Stimulated activated CD8-positive, alpha-beta memory T cell treated with anti-CD3 and anti-CD28 coated beads, Interleukin-4, amount 100 ng/mL, for 4 hours (primary cell): ENCODE data around the gene TREX2.

Experiments
- DNase-seq, 2 donors: peaks; one replicate each; pipeline ENCODE4 v3.0.0-alpha.2; 2020; ENCODE audit warnings: low read depth in 2 of 2, low spot score in 1 of 2

The TREX2 gene

DNA sequence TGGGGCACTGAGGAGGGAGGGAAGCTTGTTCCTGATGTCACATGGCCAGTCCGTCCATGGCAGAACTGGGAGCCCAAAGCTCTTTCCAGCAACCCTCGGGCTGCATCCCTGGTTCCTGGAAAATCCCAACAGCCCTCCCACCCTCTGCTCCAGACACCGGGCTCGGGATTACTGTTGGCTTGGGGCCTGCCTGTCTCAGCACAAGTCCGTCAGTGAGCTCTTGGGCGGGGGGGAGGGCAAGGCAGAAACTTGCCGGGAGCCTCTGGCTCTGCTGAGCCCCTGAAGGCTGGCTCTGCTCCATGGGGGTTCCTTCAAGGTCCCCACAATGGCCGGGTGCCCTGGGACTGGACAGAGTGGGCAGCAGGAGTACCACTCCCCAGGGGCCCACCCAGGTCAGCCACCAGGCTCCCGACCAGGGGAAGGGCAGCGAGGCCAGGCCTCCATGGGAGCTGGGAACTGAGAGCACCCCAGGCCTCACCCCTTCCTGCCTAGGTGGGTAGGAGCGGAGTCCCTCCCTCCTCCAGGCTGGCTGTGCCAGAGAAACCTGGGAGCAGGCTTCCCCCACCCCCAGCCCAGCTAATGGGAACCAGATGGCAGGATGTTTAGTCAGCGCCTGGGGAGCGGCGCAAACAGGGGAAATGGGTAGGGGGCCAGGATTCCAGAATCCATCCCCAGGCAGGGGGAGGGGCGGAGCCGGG lies 31.0 kb upstream of the TREX2 start:
- no peak for DNase-seq

DNA sequence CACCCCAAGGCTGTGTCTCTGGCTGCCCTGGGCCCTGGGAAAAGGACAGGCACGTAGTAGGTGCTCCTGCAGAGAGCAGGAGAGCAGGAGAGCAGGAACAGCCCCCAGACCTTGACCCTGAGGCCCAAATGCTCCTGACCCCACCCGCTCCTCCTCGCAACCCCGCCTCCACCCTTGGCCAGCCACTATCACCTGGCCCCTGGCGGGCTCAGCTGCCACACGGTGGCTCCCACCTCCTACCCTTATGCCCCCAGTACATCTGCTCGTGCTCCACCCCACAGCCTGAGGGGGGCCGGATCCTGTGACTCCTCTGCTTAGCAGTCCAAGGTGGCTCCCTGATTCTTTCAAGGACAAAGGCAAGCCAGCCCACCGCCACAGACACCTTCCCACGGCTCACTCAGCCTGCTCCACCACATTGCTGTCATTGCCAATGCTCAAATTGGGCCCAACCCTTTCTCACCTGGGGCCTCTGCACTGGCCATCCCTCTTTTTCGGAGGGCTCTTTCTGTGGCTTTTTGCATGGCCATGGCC lies 30.0 kb upstream of the TREX2 start:
- no peak for DNase-seq

DNA sequence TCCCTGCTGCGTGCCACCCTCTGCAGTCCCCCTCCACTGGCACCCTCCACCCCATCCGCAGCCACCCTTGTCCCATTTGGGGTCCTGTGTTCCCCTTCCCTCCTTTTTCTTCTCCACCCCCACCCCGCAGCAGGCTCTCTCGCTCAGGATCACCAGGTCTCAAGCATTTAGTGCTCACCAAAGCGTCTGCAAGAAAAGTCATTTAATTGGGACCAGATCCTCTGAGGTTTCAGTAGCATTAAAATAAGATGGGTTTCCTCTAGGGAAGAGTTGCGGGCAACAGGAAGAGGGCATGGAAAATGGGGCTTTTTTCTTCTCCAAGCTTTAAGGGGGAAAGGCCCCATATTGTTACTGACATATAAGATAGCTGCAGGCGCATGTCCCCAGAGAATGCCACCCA lies 29.4 kb upstream of the TREX2 start:
- DNase-seq = no peak

DNA sequence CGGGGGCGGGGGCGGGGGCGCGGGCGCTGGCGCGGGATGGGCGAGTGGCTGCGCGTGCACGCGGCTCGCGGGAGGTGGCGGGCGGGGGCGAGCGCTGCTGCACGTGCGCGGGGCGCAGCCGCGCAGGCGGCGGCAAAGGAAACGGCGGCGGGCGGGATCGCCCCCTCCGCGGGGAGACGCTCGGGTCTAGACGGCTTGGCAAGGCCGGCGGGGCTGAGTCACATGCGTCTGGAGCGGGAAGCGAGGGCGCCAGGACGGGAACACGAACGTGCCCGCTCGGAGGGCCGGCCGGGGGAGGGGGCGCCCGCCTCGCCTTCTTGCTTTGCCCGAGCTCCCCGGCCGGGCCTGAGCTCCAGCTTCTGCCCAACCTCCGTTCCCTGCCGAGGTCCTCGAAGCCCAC lies 28.9 kb upstream of the TREX2 start:
- peak in 1 of 2 donors; percentile 34 for DNase-seq

DNA sequence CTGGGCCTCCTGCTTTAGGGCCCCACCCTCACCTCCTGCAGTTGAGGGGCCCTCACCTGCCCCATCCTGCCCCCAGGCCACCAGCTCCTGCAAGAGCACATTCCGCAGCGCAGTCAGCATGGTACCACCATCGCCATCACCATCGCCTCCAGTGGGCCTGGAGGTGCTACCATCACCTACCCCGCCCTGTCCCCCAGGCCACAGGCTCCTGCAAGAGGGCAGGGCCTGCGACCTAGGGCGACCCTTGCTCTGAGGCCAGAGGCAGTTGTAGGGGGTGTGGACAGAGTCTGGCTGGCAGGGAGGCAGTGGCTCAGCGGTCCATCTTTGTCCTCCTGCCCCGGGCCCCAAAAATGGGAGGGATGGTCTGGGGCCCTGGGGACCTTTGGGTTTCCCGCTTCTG lies 28.4 kb upstream of the TREX2 start:
- DNase-seq = no peak

DNA sequence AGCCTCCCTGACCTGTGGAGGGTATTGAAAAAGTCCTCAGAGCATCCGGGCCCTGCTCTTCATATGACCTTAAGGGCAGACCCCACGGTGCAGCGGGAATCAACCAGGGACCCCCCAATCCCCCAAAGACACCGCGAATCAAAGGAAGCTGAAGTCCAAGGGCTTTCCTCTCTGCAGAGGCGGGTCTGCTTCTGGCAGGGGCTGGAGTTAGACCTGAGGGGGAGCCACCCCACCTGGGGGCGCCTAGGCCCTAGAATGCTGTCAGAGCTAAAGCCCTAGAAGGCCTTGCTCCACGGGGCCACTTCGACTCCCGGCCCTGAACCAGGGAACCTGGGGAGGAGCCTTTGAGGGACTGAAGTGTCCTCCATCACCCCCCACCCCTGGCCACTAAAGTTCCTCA lies 27.3 kb upstream of the TREX2 start:
- no peak for DNase-seq

DNA sequence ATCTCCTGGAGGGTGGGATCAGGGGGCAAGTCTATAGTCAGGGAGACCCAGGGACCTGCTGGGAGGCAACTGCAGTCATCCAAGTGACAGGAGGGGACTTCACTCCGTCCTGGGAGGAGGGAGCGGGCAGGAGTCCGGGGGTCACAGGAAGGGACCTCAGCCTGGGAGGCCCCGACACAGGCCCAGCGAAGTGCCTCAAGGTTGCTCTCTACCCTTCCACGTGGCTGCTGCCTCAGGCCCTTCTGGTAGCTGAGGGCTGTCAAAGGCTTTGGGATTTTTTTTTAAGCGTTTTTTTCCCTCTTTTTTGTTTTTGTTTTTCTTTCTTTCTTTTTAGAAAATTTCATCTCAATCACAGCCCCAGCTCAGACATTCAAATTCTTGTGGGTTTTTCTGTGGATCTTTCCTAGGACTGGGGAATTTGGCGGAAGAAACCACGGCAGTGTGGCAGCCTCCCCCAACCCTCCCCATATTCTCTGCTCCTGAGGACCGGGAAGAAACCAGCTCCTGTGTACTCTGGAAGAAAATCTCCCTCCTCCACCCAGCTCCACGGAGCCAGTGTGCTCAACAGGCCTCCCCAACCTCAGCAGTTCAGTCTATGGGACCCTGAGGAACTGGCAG lies 25.9 kb upstream of the TREX2 start:
- DNase-seq = no peak

DNA sequence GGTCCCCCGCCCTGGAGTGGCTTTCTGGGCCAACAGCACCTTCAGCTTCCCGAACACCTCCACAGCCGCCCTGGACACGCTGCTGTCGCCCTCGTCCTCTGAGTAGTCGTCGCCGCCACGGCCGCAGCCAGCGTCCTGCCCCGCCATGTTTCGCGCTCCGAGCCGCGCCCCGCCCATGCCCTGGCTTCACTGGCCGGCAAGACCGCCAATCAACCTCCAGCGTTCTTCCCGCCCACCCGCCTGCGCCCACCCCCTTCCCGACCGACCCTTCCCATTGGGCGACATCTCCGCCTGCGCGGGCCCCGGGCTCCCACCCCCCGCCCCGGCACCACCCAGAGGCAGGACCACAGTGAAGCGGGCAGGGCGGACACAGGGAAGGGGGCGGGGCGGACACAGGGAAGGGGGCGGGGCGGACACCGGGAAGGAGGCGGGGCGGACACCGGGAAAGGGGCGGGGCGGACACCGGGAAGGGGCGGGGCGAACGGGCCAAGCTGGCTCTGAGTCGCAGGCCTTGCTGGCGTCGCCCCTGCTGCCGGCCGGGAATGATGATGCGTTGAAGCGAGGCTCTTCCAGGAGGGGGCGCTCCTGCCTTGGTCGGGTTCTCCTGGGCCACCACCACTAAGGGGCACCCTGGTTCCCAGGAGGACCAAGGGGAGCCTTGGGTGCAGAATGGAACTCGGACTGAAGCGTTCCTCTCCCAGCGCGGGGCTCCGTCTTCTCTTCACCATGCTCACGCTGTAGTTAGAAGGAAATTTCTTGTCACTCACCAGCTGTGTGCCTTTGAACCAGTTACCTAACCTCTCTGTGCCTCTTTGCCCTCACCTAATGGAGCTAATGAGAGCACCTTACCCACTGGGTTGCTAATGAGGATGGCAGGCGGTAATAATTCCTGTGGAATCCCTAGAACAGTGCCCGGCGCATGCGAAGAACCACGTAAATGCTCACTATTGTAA lies 24.8 kb upstream of the TREX2 start, which contains the start of gene HAUS7:
Gene HAUS7, minus strand, starts transcription at position 166 of the 953 bp plus-strand sequence. Its CDS starts 19 bp downstream, at position 147.
- DNase-seq = peak; percentile 66 to 73

DNA sequence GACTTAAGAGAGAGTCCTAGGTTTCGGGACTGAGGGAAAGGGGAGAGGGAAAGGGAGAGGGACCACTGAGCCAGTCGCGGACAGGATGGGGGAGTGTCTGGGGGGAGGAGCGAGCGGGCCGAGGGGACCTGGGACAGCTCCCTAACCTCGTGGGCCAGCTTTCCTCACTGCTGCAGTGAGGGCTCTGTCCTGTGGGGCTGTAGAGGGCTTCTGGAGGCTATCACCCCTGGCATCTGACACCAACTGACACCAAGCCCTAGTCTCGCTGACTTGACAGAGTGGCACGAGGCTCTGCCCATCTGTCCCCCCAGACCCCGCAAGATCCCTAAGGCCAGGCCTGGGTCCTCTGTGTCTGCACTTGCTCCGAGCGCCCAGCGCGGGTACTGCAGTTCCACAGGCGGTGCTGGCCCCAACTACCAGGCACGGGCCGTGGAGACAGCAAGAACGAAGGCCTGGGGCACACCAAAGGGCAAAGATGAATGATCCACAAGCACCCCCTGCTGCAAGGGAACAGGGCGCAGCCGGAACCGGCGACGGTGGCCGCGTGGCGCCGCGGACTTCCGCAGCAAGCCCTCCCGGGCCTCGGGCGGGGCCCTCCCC lies 24.1 kb upstream of the TREX2 start:
- peak in 1 of 2 donors; percentile 12 for DNase-seq

DNA sequence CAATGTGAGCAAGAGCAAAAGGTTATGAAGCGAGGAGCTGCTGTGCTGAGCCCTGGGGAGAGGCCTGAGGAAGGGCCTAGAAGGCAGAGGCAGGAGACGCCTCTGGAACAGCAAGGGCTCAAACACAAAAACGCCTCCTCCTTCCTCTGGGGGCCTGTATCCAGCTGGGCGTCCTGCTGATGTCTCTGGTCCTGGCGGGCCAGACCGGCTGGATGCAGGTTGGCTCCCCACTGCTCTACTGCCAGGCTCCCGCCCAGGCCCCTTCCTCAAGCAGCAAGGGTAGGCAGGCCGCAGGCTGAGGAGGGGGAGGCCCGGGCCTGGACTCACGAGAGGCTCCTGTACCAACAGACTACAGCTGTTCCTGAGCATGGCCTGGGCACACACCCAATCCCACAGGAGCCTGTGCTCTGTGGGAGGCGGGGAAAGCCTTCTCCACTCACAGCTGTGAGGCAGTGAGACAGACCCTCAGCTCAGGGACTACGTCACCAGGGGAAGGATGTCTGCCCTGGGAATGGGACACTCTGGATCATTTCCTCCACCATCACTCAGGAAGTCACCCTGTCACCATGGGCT lies 22.2 kb upstream of the TREX2 start:
- no peak for DNase-seq

DNA sequence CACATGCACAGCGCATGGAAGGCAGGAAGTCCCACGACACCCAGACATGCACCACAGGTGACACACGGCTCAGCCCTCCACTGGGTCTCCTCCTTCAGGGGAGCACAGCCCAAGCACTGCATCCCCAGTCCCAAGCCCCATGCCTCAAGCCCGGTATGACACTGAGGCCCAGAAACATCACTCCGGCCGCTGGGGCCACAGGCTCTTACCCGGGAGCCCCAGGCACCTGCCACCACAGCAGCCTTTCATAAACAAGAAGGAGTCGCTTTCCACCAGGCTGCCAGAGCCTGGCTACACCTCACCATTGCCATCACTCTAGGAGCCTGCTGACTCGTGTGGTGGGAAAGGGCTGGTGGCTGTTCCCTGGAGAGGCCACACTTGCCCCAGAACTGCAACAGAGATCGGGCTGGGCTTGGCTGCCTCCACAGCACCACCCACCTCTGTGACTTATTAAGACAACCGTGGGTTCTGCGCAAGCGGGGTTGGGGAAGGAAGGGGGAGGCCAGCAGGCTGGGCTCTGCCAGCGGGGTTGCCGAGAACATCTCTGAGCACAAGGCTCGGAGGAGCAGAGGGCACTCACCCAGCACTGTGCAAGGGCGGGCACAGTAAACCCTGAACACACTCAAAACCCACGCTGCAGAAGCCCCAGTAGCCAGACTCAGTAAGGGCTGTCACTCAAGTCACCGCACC lies 20.0 kb upstream of the TREX2 start:
- DNase-seq = no peak

DNA sequence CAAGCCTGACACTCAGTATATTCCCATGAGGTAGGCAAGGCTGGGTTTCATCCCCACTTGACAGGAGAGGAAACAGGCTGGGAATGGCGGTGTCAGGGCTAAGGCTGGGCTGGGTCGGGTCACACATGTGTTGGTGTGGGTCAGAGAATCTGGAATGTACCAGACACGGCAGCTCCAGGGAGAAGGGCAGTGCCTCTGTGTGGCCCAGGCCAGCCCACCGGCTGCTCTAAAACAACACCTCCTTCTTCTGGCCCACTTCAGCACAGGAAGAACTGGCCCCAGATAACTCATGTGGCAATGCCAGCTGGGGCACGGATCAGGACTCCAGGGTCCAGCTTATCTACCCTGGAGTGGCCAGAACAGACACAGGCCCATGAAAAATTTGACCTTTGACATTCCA lies 18.3 kb upstream of the TREX2 start:
- DNase-seq = no peak

DNA sequence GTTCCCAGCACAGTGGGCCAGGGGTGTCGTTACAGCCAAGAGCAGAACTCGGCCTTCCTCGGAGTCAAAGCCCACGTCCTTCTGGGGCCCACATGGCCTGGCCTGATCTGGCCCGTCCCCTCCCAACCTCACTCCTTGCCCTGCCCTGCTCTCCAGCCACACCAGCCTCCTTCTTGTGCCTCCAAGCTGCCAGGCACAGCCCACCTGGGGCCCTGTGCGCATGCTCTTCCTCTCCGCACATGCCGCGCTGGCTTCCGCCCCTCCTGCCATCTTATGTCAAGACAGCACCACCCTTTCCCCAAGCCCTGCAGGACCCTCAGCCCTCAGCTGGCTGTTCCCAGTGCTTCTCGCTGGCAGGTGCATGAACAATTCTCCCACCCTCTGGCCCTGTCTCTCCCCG lies 17.7 kb upstream of the TREX2 start:
- DNase-seq = no peak

DNA sequence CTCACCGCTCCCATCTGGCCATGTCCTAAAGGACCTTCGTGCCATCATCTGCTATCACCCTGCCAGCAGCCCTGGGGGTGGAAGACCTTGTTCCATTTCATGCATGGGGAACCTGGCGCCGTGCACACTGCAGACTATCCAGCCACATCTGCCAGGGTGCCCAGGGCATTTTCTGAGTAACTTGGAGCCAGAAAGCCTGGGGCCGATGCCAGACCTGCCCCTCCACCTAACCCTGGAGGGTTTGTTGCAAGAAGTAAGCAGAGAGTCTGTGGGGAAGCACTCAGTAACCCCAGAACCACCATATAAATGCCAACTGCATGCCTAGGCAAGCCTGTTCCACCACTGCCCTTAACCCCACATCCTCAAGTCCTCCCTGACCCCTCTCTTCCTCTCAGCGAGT lies 17.2 kb upstream of the TREX2 start:
- DNase-seq = no peak

DNA sequence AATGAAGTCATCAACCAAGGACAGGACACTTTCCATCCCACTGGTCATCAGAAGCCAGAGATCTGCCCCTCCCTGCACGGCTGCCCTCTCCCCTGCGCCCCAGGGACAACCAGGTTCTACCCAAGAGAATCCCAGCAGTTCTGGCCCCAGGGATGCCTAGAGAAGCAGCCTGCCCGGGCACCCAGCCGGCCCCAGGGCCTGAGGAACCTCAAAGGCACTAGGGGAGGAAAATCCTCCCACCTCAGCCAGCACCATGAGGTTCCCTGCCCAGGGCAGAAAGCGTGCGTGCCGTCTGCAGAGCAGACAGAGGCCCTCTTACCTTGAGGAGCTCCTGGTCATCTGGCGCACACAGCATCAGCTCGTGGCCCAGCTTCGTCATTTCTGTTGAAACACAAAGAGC lies 16.4 kb upstream of the TREX2 start:
- no peak for DNase-seq

DNA sequence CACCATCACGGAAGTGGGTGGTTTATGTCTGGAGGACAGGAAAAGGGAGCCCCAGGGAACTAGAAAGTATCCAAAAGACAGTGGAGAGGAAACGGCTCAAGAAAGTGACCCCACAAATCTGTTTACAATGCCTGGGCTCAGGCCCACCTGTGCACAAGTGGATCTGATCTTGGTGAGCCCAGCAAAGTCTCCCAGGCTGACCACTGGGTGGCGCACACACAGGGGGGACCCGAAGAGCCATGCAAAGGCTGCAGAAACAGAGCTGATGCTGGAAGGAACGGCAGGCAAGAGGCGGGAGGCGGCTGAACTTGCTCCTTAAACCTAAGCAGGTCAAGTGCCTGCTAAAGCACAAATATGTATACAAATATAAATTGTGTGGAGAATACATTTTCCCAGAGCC lies 15.0 kb upstream of the TREX2 start:
- no peak for DNase-seq

DNA sequence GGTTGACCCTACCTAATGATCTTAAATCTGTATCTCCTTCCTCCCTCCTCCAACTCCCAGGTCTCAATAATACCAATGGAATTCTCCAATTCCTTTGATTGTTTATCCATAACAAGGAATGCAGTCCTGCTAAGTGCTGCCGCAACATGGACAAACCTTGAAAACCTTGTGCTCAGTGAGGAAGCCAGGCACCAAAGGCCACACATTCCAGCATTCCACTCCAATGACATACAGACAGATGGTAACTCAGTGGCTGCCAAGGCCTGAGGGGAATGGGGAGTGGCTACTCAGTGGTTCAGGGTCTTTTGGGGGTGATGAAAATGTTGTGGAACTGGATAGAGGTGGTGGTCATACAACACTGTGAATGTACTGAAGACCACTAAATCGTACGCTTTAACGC lies 14.1 kb upstream of the TREX2 start:
- DNase-seq = no peak

DNA sequence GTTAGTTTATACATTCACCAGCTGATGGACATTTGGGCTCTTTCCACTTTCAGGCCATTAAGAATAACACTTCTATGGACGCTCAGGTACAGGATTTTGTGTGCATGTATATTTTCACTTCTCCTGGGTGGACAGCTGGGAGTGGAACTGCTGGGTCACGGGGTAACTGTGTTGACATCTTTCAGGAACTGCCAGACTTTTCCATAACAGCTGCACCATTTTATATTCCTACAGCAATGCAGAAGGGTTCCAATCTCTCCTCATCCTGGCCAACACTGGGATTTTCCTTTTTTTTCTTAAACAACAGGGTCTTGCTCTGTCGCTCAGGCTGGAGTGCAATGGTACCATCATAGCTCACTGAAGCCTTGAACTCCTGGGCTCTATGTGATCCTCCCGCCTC lies 12.6 kb upstream of the TREX2 start:
- no peak for DNase-seq

DNA sequence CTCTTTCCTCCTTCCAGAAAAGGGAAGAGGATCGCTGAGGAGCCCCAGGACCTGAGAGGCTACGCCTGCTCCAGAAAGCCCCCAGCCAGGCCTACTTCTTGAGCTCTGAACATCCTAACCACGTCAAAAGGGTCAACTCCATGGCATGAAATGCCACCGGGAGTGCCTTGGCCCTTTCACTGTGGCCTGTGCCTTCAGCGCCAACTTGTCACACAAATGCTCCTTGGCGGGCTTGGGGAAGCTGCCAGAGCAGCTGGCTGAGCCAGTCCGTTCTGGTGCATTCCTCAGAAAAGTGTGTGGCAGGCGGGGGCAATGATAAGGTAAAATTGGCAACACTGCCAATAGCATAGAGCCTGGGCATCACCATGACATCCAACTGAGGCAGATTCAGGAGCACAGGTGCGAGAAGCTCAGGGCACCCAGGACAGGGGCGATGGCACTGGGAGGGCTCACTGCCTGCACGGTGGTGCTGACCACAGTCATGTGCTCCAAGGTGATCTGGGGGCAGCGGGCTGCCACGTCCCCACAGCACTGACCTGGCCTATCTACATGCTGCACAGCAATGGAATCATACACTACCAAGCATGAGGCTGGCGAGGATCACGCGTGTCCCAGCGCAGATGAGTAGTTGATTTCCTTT lies 12.1 kb upstream of the TREX2 start:
- DNase-seq = no peak
